ENCODE results near the gene ME2. TPM values are rescaled to one million over a fixed set of nuclear protein-coding genes. Genes with fewer than 3 reads are reported as not detected.
"Not testable (repeated sequence)": the region's sequence is repeated elsewhere in the genome, so short reads cannot be mapped to it uniquely, and the experiment has no call there.

The ME2 gene
- total and polyA plus RNA-seq, 2 donors (not counting 1 experiment from before 2014, with no cell fraction given), result 28.4 to 57.8 TPM

DNA sequence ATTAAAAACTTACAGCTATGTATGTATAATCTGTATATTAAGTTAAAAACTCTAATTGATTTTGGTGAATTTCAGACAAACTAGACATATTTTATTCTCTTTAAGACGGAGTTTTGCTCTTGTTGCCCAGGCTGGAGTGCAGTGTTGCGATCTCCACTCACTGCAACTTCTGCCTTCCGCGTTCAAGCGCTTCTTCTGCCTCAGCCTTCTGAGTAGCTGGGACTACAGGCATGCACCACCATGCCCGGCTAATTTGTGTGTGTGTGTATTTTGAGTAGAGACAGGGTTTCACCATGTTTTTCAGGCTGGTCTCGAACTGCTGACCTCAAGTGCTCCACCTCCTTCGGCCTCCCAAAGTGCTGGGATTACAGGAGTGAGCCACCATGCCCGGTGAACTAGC lies 2.0 kb downstream of the ME2 start:
- H3K36me3 ChIP-seq (replicated peaks in 1 of 2; ENCODE audit: control extremely low read depth in 1 of 2, control insufficient read depth in 1 of 2, extremely low read depth in 1 of 2, insufficient read depth in 2 of 2, low read length in 1 of 2); DNase-seq: not testable (repeated sequence)

DNA sequence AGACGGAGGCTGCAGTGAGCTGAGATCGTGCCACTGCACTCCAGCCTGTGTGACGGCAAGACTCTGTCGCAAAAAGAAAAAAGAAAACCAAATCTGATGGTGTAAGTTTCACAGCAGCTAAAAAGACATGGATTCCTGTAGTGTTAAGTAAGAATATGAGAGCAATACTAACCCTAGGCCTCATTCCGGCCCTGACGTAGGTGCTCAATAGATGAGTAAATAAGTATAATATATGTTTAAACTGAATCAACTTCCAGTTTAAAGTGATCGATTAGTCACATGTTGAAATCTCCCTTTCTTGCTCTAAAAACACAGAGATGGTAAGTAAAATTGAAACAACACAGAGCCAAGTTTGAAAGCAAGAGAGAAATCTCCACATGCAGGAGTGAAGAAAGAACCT lies 8.0 kb downstream of the ME2 start:
- ChIA-PET CTCF (interaction anchor here (1.3 to 1.5 kb wide), 2 partner anchors 10 to 66 kb away, joined by 3 read pairs; no protein-coding TSS in a partner anchor), POLR2A (no interaction called here)
- ATAC-seq (ENCODE audit: low read depth), result no peak
- H3K9ac ChIP-seq (ENCODE audit: low read length), result no peak overlapping the region
- H3K36me3 ChIP-seq (replicated peaks in 1 of 2; ENCODE audit: control extremely low read depth in 1 of 2, control insufficient read depth in 1 of 2, extremely low read depth in 1 of 2, insufficient read depth in 2 of 2, low read length in 1 of 2), result peaks cover 6 to 9% of the 10 kb centered on the region in 2 experiments
- no peaks in the 10 kb centered on the region for H3K27me3 ChIP-seq (replicated peaks in 1 of 4; ENCODE audit: control extremely low read depth in 1 of 4, control insufficient read depth in 3 of 4, insufficient read depth in 4 of 4, low read length in 3 of 4)
- Mint-ChIP-seq H3K4me1 (peaks cover 15% of the 10 kb centered on the region), H3K9me3 (ENCODE audit: insufficient read depth) (no peaks in the 10 kb centered on the region), H3K4me3 (no peak overlapping the region), H3K27me3 (no peaks in the 10 kb centered on the region), H3K27ac (no peak overlapping the region)
- no peak for TF ChIP-seq EZH2 (IDR thresholded peaks at IDR 0.05; ENCODE audit: borderline replicate concordance, insufficient read depth, low read depth, low read length, poor library complexity, severe bottlenecking)
- TF ChIP-seq, protein P1, sequence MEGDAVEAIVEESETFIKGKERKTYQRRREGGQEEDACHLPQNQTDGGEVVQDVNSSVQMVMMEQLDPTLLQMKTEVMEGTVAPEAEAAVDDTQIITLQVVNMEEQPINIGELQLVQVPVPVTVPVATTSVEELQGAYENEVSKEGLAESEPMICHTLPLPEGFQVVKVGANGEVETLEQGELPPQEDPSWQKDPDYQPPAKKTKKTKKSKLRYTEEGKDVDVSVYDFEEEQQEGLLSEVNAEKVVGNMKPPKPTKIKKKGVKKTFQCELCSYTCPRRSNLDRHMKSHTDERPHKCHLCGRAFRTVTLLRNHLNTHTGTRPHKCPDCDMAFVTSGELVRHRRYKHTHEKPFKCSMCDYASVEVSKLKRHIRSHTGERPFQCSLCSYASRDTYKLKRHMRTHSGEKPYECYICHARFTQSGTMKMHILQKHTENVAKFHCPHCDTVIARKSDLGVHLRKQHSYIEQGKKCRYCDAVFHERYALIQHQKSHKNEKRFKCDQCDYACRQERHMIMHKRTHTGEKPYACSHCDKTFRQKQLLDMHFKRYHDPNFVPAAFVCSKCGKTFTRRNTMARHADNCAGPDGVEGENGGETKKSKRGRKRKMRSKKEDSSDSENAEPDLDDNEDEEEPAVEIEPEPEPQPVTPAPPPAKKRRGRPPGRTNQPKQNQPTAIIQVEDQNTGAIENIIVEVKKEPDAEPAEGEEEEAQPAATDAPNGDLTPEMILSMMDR (IDR thresholded peaks at IDR 0.05), result no peak
- no peak overlapping the region for H3K4me3 ChIP-seq (ENCODE audit: control extremely low read depth in 1 of 5, extremely low read depth in 1 of 5, insufficient read depth in 1 of 5, low read depth in 2 of 5, low read length in 4 of 5)
- no peak overlapping the region for H2AFZ ChIP-seq (ENCODE audit: insufficient read depth, low read depth, low read length, poor library complexity, severe bottlenecking)
- no peak for DNase-seq
- H3K9me3 ChIP-seq (ENCODE audit: control extremely low read depth in 1 of 3, control insufficient read depth in 2 of 3, insufficient read depth in 1 of 3, low read length in 2 of 3), result peaks cover 0 to 10% (median 6%) of the 10 kb centered on the region in 3 donors
- peaks cover 8 to 10% of the 10 kb centered on the region in 2 donors for H3K4me1 ChIP-seq (ENCODE audit: control insufficient read depth in 2 of 2, insufficient read depth in 2 of 2, low read length in 2 of 2)
- 100% methylated on average over 2 of the region's 7 CpGs for whole genome bisulfite sequencing (ENCODE audit: insufficient coverage)
- H3K79me2 ChIP-seq (ENCODE audit: control insufficient read depth, insufficient read depth, low read length), result peaks cover 84% of the 10 kb centered on the region
- no peak overlapping the region for H3K27ac ChIP-seq (ENCODE audit: low read length in 2 of 2)
- H4K20me1 ChIP-seq (ENCODE audit: control insufficient read depth, insufficient read depth, low read length, poor library complexity, severe bottlenecking), result peaks cover 10% of the 10 kb centered on the region
- no peak overlapping the region for H3K4me2 ChIP-seq (replicated peaks; ENCODE audit: low read depth, low read length, poor library complexity, severe bottlenecking)
- intact Hi-C loops (cut with micrococcal nuclease), result no loop called here

More for the DNA sequence above, 2.0 kb downstream of the ME2 start:
- ChIA-PET POLR2A (interaction anchor here (0.8 kb wide), 1 partner anchor 86 kb away, joined by 3 read pairs; the partner anchor contains the start of gene ELAC1), CTCF (interaction anchor here (0.6 to 1.1 kb wide), 4 partner anchors 11 to 135 kb away, joined by 3 to 4 read pairs (median 4); no protein-coding TSS in a partner anchor)
- H3K9me3 Mint-ChIP-seq (ENCODE audit: insufficient read depth); H3K4me3 ChIP-seq (ENCODE audit: control extremely low read depth in 1 of 5, extremely low read depth in 1 of 5, insufficient read depth in 1 of 5, low read depth in 2 of 5, low read length in 4 of 5); H3K4me3 Mint-ChIP-seq; H3K9ac ChIP-seq (ENCODE audit: low read length); H3K4me2 ChIP-seq (replicated peaks; ENCODE audit: low read depth, low read length, poor library complexity, severe bottlenecking); ATAC-seq (ENCODE audit: low read depth); H3K9me3 ChIP-seq (ENCODE audit: control extremely low read depth in 1 of 3, control insufficient read depth in 2 of 3, insufficient read depth in 1 of 3, low read length in 2 of 3); H3K27ac ChIP-seq (ENCODE audit: low read length in 2 of 2); intact Hi-C loops (cut with micrococcal nuclease); H3K27me3 Mint-ChIP-seq; H3K27me3 ChIP-seq (replicated peaks in 1 of 4; ENCODE audit: control extremely low read depth in 1 of 4, control insufficient read depth in 3 of 4, insufficient read depth in 4 of 4, low read length in 3 of 4); H3K27ac Mint-ChIP-seq; H2AFZ ChIP-seq (ENCODE audit: insufficient read depth, low read depth, low read length, poor library complexity, severe bottlenecking): not testable (repeated sequence)
- Histone ChIP-seq H4K20me1 (ENCODE audit: control insufficient read depth, insufficient read depth, low read length, poor library complexity, severe bottlenecking) (peaks cover 14% of the 10 kb centered on the region), H3K4me1 (ENCODE audit: control insufficient read depth in 2 of 2, insufficient read depth in 2 of 2, low read length in 2 of 2) (peaks cover 22 to 28% of the 10 kb centered on the region in 2 donors), H3K79me2 (ENCODE audit: control insufficient read depth, insufficient read depth, low read length) (peaks cover 63% of the 10 kb centered on the region)
- WGBS (ENCODE audit: insufficient coverage), result 93% methylated on average over 5 of the region's 9 CpGs
- peaks cover 37% of the 10 kb centered on the region for H3K4me1 Mint-ChIP-seq

Data from B cell (primary cell).